IMR-90 (cell line): ENCODE results near the gene TIGD1. TPM values are rescaled to one million over a fixed set of nuclear protein-coding genes. Genes with fewer than 3 reads are reported as not detected.
A peak's percentile ranks its signal among the peaks of the same experiment; 100 is the strongest.

Experiments
- ATAC-seq: fragments of 200-7000 bp; cut with Tn5 transposase; 2 replicates; pipeline ENCODE4 v1.9.1; 2020; ENCODE audit warnings: low read depth, mild to moderate bottlenecking, moderate library complexity
- BruUV-seq: library from RNA; stranded (reverse); fragments of 400-500 nt; replicated peaks from 2 replicates; lab custom pipeline; 2021; lab: Mats Ljungman, UMichigan
- CTCF ChIA-PET: fragments of 300-600 bp; formaldehyde crosslinking; extraction: SDS; loops from one replicate; lab custom pipeline; 2021; ENCODE audit warnings: antibody characterized with exemption; lab: Yijun Ruan, JAX
- POLR2A ChIA-PET: fragments of 300-600 bp; sonication (Branson Sonifier 250); formaldehyde crosslinking; loops from one replicate; lab custom pipeline; 2022; ENCODE audit warnings: antibody characterized with exemption; ENCODE audit not compliant: unreplicated experiment; lab: Charles Lee
- DNase-seq: peaks from one replicate; pipeline ENCODE4 v3.0.0; 2013
- H2AFZ ChIP-seq: replicated peaks from 2 replicates; pipeline ENCODE3; 2013; ENCODE audit warnings: low read length, mild to moderate bottlenecking; ENCODE audit not compliant: poor library complexity
- H2AK5ac ChIP-seq: 2 replicates; pipeline ENCODE4 v1.6.1; 2013; ENCODE audit warnings: low read depth, low read length, inconsistent platforms
- H2AK9ac ChIP-seq: replicated peaks from 2 replicates; pipeline ENCODE3; 2013; ENCODE audit warnings: mild to moderate bottlenecking, low read depth, low read length, moderate library complexity; ENCODE audit not compliant: poor library complexity
- H2BK120ac ChIP-seq: 2 replicates; pipeline ENCODE4 v1.6.1; 2013; ENCODE audit warnings: low read depth, low read length, inconsistent platforms
- H2BK15ac ChIP-seq: 3 replicates; pipeline ENCODE4 v1.6.1; 2013; ENCODE audit warnings: low read depth, low read length, inconsistent platforms
- H2BK20ac ChIP-seq: 2 replicates; pipeline ENCODE4 v1.6.1; 2013; ENCODE audit warnings: low read depth, mild to moderate bottlenecking, inconsistent platforms, low read length, moderate library complexity
- H2BK5ac ChIP-seq: 2 replicates; pipeline ENCODE4 v1.6.1; 2013; ENCODE audit warnings: mild to moderate bottlenecking, low read depth, low read length, inconsistent platforms; ENCODE audit not compliant: poor library complexity, severe bottlenecking
- H3K14ac ChIP-seq: replicated peaks from 2 replicates; pipeline ENCODE4 v1.6.1; 2013; ENCODE audit warnings: low read depth, low read length, inconsistent platforms
- H3K18ac ChIP-seq: 2 replicates; pipeline ENCODE4 v1.6.1; 2013; ENCODE audit warnings: low read depth, low read length, control low read depth
- H3K23ac ChIP-seq: 2 replicates; pipeline ENCODE4 v1.6.1; 2013; ENCODE audit warnings: low read depth, low read length, inconsistent platforms
- H3K27ac ChIP-seq: 2 replicates; pipeline ENCODE4 v1.5.1; 2013; ENCODE audit warnings: mild to moderate bottlenecking, control low read depth, low read length; ENCODE audit not compliant: insufficient read depth
- H3K27me3 ChIP-seq: 2 replicates; pipeline ENCODE4 v1.6.1; 2013; ENCODE audit warnings: low read length; ENCODE audit not compliant: control insufficient read depth, insufficient read depth
- H3K36me3 ChIP-seq: 2 replicates; pipeline ENCODE4 v1.6.1; 2013; ENCODE audit warnings: low read length, mixed read lengths; ENCODE audit not compliant: control insufficient read depth, insufficient read depth
- H3K4ac ChIP-seq: 2 replicates; pipeline ENCODE4 v1.6.1; 2013; ENCODE audit warnings: low read depth, low read length, inconsistent platforms
- H3K4me1 ChIP-seq: 2 replicates; pipeline ENCODE4 v1.6.1; 2013; ENCODE audit warnings: low read length, mixed read lengths; ENCODE audit not compliant: control insufficient read depth, insufficient read depth
- H3K4me2 ChIP-seq: 2 replicates; pipeline ENCODE4 v1.6.1; 2013; ENCODE audit warnings: low read depth, mild to moderate bottlenecking, control low read depth, low read length, moderate library complexity
- H3K4me3 ChIP-seq: 2 replicates; pipeline ENCODE4 v1.5.1; 2013; ENCODE audit warnings: low read depth, mild to moderate bottlenecking, control low read depth, low read length, moderate library complexity; ENCODE audit not compliant: insufficient read depth
- H3K56ac ChIP-seq: 2 replicates; pipeline ENCODE4 v1.6.1; 2013; ENCODE audit warnings: low read length, inconsistent platforms; ENCODE audit not compliant: insufficient read depth; ENCODE audit errors: extremely low read depth
- H3K79me1 ChIP-seq, 2 experiments: 2 replicates each; pipeline ENCODE4 v1.6.1; 2013; ENCODE audit warnings: low read length in 2 of 2, inconsistent platforms in 1 of 2, low read depth in 1 of 2
- H3K9ac ChIP-seq: 2 replicates; pipeline ENCODE4 v1.6.1; 2013; ENCODE audit warnings: low read depth, low read length, control low read depth
- H3K9me1 ChIP-seq: 2 replicates; pipeline ENCODE4 v1.6.1; 2013; ENCODE audit warnings: low read length, inconsistent platforms; ENCODE audit not compliant: insufficient read depth
- H3K9me3 ChIP-seq: 2 replicates; pipeline ENCODE4 v1.6.1; 2013; ENCODE audit warnings: low read length; ENCODE audit not compliant: control insufficient read depth, insufficient read depth
- H4K20me1 ChIP-seq: 2 replicates; pipeline ENCODE4 v1.6.1; 2013; ENCODE audit warnings: low read length, inconsistent platforms; ENCODE audit not compliant: insufficient read depth
- H4K5ac ChIP-seq: 2 replicates; pipeline ENCODE4 v1.6.1; 2013; ENCODE audit warnings: mild to moderate bottlenecking, low read depth, low read length, control low read depth
- H4K8ac ChIP-seq, 2 experiments: 2 replicates each; pipeline ENCODE4 v1.6.1; 2013; ENCODE audit warnings: low read depth in 2 of 2, low read length in 2 of 2, control low read depth in 1 of 2, inconsistent platforms in 1 of 2
- H4K91ac ChIP-seq: 2 replicates; pipeline ENCODE4 v1.6.1; 2013; ENCODE audit warnings: low read depth, low read length, inconsistent platforms; ENCODE audit not compliant: insufficient read depth
- BHLHE40 ChIP-seq: fragments of 150-350 bp; IDR thresholded peaks from 2 replicates; pipeline ENCODE4 v1.6.1; 2016; ENCODE audit warnings: mild to moderate bottlenecking, low read depth, low read length
- CEBPB ChIP-seq: IDR thresholded peaks from 2 replicates; pipeline ENCODE4 v1.6.1; 2012; ENCODE audit warnings: low read depth, low read length, improper control_type of control experiment
- CHD1 ChIP-seq: IDR thresholded peaks from 2 replicates; pipeline ENCODE4 v1.6.1; 2012; ENCODE audit warnings: low read depth, low read length, improper control_type of control experiment
- FOS ChIP-seq: fragments of 150-350 bp; IDR thresholded peaks from 2 replicates; pipeline ENCODE4 v1.6.1; 2016; ENCODE audit warnings: low read depth, low read length
- MAFK ChIP-seq: IDR thresholded peaks from 2 replicates; pipeline ENCODE4 v1.6.1; 2012; ENCODE audit warnings: low read depth, low read length, improper control_type of control experiment
- MAZ ChIP-seq: IDR thresholded peaks from 2 replicates; pipeline ENCODE4 v1.6.1; 2012; ENCODE audit warnings: low read depth, mild to moderate bottlenecking, low read length, improper control_type of control experiment, moderate library complexity, borderline replicate concordance
- MXI1 ChIP-seq: IDR thresholded peaks from 2 replicates; pipeline ENCODE4 v1.6.1; 2012; ENCODE audit warnings: low read depth, mild to moderate bottlenecking, low read length, moderate library complexity, borderline replicate concordance
- NFE2L2 ChIP-seq: fragments of 150-350 bp; IDR thresholded peaks from 2 replicates; pipeline ENCODE4 v1.6.1; 2016; ENCODE audit warnings: low read depth, mild to moderate bottlenecking, low read length
- POLR2A ChIP-seq: IDR thresholded peaks from 2 replicates; pipeline ENCODE4 v1.6.1; 2012; ENCODE audit warnings: mild to moderate bottlenecking, low read depth, low read length
- RAD21 ChIP-seq: IDR thresholded peaks from 2 replicates; pipeline ENCODE4 v1.6.1; 2012; ENCODE audit warnings: low read length, improper control_type of control experiment
- RCOR1 ChIP-seq: IDR thresholded peaks from 2 replicates; pipeline ENCODE4 v1.6.1; 2012; ENCODE audit warnings: mild to moderate bottlenecking, low read length, improper control_type of control experiment; ENCODE audit not compliant: insufficient replicate concordance
- RFX5 ChIP-seq: IDR thresholded peaks from 2 replicates; pipeline ENCODE4 v1.8.0; 2012; ENCODE audit warnings: low read depth, mild to moderate bottlenecking, low read length, moderate library complexity
- SMC3 ChIP-seq: fragments of 150-350 bp; IDR thresholded peaks from 2 replicates; pipeline ENCODE4 v1.6.1; 2016; ENCODE audit warnings: low read depth, mild to moderate bottlenecking, antibody characterized with exemption, low read length, moderate library complexity
- WGBS, 2 experiments: methylation state at CpG; one replicate each; pipeline versions ENCODE4 v1.1.5 to v1.1.7; 2013; ENCODE audit warnings: missing lambda C conversion rate in 2 of 2; ENCODE audit not compliant: insufficient read length in 1 of 2; ENCODE audit errors: extremely low coverage in 2 of 2; 5-methylcytosine and 5-hydroxymethylcytosine counted together
- dilution Hi-C: fragments of 300-500 bp; cut with HindIII; formaldehyde crosslinking; loops from one replicate; pipeline ENCODE4 v1.14.3; 2018; ENCODE audit warnings: low sequenced_read_pairs; ENCODE audit not compliant: unreplicated experiment
- in situ Hi-C: fragments of 300-500 bp; cut with MboI; formaldehyde crosslinking; loops from 3 replicates; pipeline ENCODE4 v1.14.3; 2019; ENCODE audit warnings: low sequenced_read_pairs, inconsistent platforms, mixed read lengths
- intact Hi-C: fragments of 100-400 bp; cut with micrococcal nuclease; formaldehyde crosslinking; loops from 2 replicates; pipeline ENCODE4 v1.10.0; 2022
- polyA plus RNA-seq, 3 experiments: library from polyadenylated mRNA; depleted of rRNA; stranded (reverse); fragments of >200 nt; gene quantifications; 2 replicates each; pipeline ENCODE4 v1.2.3, GENCODE V29; 2012; ENCODE audit warnings: low replicate concordance in 1 of 3
- total RNA-seq: library from RNA; depleted of rRNA; stranded (reverse); fragments of >200 nt; gene quantifications from 2 replicates; pipeline ENCODE4 v1.2.3, GENCODE V29; 2012
- TF ChIP-seq, protein P1 (sequence below): conservative IDR thresholded peaks from 2 replicates; pipeline ENCODE4 v1.5.1; 2012; ENCODE audit warnings: mild to moderate bottlenecking, low read depth, low read length, improper control_type of control experiment
- TF ChIP-seq, protein P2 (sequence below): fragments of 150-350 bp; IDR thresholded peaks from 2 replicates; pipeline ENCODE4 v1.6.1; 2017; ENCODE audit warnings: mild to moderate bottlenecking, antibody characterized with exemption, low read length, low read depth
- TF ChIP-seq, protein P3 (sequence below): fragments of 150-350 bp; IDR thresholded peaks from 2 replicates; pipeline ENCODE4 v1.6.1; 2016; ENCODE audit warnings: low read depth, mild to moderate bottlenecking, low read length, moderate library complexity, borderline replicate concordance

TIGD1 gene
- total and polyA plus RNA-seq, 2 of the 4 experiments (the other 2 are of a cell fraction) = 2.7 to 2.9 TPM

DNA sequence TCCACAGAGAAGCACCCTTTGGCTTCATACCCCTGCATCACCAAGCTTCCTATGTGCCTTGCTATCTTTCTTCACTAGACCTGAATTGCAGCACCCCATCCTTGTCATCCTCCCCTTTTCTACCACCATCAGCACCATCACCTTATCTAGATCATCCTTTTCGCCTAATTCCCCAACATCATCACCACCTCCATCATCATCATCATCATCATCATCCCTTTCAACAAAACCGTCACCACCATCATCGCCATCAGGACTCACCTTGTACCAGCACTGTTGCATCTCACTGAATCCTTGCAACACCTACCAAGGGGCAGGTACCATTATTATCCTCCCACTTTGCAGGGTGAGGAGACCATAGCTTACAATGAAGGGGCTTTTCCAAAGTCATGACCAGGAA, 51.9 kb downstream of the TIGD1 start:
- H3K23ac ChIP-seq = no peak overlapping the region
- H3K27me3 ChIP-seq = peaks cover 65% of the 10 kb centered on the region
- POLR2A ChIA-PET = no interaction called here
- H4K8ac ChIP-seq = no peak overlapping the region
- TF ChIP-seq RFX5 (no peak), BHLHE40 (no peak), RCOR1 (no peak), MXI1 (no peak), POLR2A (no peak), MAFK (no peak), CHD1 (no peak), NFE2L2 (no peak), SMC3 (no peak), RAD21 (no peak), CEBPB (no peak), FOS (no peak), MAZ (no peak)
- TF ChIP-seq, protein P1, sequence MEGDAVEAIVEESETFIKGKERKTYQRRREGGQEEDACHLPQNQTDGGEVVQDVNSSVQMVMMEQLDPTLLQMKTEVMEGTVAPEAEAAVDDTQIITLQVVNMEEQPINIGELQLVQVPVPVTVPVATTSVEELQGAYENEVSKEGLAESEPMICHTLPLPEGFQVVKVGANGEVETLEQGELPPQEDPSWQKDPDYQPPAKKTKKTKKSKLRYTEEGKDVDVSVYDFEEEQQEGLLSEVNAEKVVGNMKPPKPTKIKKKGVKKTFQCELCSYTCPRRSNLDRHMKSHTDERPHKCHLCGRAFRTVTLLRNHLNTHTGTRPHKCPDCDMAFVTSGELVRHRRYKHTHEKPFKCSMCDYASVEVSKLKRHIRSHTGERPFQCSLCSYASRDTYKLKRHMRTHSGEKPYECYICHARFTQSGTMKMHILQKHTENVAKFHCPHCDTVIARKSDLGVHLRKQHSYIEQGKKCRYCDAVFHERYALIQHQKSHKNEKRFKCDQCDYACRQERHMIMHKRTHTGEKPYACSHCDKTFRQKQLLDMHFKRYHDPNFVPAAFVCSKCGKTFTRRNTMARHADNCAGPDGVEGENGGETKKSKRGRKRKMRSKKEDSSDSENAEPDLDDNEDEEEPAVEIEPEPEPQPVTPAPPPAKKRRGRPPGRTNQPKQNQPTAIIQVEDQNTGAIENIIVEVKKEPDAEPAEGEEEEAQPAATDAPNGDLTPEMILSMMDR = no peak
- TF ChIP-seq, protein P2, sequence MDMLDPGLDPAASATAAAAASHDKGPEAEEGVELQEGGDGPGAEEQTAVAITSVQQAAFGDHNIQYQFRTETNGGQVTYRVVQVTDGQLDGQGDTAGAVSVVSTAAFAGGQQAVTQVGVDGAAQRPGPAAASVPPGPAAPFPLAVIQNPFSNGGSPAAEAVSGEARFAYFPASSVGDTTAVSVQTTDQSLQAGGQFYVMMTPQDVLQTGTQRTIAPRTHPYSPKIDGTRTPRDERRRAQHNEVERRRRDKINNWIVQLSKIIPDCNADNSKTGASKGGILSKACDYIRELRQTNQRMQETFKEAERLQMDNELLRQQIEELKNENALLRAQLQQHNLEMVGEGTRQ = no peak
- TF ChIP-seq, protein P3, sequence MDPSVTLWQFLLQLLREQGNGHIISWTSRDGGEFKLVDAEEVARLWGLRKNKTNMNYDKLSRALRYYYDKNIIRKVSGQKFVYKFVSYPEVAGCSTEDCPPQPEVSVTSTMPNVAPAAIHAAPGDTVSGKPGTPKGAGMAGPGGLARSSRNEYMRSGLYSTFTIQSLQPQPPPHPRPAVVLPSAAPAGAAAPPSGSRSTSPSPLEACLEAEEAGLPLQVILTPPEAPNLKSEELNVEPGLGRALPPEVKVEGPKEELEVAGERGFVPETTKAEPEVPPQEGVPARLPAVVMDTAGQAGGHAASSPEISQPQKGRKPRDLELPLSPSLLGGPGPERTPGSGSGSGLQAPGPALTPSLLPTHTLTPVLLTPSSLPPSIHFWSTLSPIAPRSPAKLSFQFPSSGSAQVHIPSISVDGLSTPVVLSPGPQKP = no peak
- WGBS, 2 experiments = 86% methylated on average over 1 of the region's 3 CpGs; no CpG with 5 or more reads in 1 of the 2 experiments
- no peak overlapping the region for H2AFZ ChIP-seq
- no peak overlapping the region for H3K56ac ChIP-seq
- H4K5ac ChIP-seq = no peak overlapping the region
- H2BK120ac ChIP-seq = no peak overlapping the region
- H2BK20ac ChIP-seq = no peak overlapping the region
- in situ Hi-C loops = no loop called here
- H4K20me1 ChIP-seq = no peaks in the 10 kb centered on the region; the same call in 1 of the 2 replicates
- no peak overlapping the region for H2BK15ac ChIP-seq
- DNase-seq (no peak), ATAC-seq (no peak)
- H3K9me1 ChIP-seq = no peaks in the 10 kb centered on the region
- CTCF ChIA-PET = no interaction called here
- no peaks in the 10 kb centered on the region for H3K4me1 ChIP-seq
- dilution Hi-C loops = no loop called here
- no peak overlapping the region for H3K14ac ChIP-seq
- no peaks in the 10 kb centered on the region for H3K79me1 ChIP-seq
- no peak overlapping the region for H2AK5ac ChIP-seq
- H3K4me3 ChIP-seq = no peak overlapping the region
- H2AK9ac ChIP-seq = peak overlapping the region; percentile 28
- BruUV-seq = no TSS peak
- H3K18ac ChIP-seq = no peak overlapping the region
- no peaks in the 10 kb centered on the region for H3K9me3 ChIP-seq
- H4K91ac ChIP-seq = no peak overlapping the region
- H3K27ac ChIP-seq = no peak overlapping the region
- H3K4ac ChIP-seq = no peak overlapping the region
- H2BK5ac ChIP-seq = no peak overlapping the region
- H3K4me2 ChIP-seq = no peak overlapping the region
- no peak overlapping the region for H3K9ac ChIP-seq
- no peaks in the 10 kb centered on the region for H3K36me3 ChIP-seq
- intact Hi-C loops = no loop called here
